COR-L47 (cell line): ENCODE measurements around the gene TMEM223.
"Not testable (repeated sequence)": the region's sequence is repeated elsewhere in the genome, so short reads cannot be mapped to it uniquely, and the experiment has no call there.

Experiments
- DNase-seq: peaks from one replicate; lab custom pipeline; 2025; lab: John Stamatoyannopoulos, UW

Gene TMEM223

DNA sequence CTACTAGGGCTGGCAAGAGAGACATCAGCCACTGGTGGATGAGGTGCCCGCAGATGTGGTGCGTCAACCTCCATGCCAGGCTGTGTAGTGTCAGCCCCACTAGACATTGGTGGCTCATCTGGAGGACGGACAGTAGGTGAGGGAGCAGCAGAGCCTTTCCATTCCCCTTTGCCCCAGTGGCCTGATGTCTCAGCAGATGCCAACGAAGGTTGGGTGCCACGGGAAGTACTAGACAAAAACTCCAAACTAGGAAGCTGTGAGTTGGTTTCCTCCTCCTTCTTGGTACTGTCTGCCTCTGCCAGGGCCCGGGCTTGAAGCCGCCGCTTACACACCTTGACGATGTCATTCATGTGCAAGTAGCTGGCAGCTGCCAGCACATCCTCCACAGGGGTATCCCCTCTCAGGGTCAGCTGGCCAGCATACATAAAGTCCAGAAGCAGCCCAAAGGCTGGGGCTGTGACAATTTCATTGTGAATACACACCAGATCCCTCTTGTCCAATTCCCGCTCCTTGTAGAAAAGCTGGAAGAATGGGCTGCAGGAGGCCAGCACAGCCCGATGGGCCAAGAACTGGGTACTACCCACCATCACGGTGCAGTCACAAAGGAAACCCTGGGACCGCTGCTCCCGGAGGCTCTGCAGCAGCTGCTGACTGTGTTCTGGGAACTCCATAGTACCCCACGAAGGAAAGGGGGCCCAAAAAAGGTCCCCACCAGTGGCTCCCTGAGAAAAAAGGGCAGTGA lies 38.6 kb downstream of the TMEM223 start:
- DNase-seq: no peak

- DNase-seq: no peak
Observed at GRCh38 chr11:62752177-62752785, 39.5 kb downstream of the TMEM223 start.

- DNase-seq: not testable (repeated sequence)
Observed at GRCh38 chr11:62749931-62750330, 41.9 kb downstream of the TMEM223 start.

GRCh38 chr11:62747475-62748160 lies 44.2 kb downstream of the TMEM223 start:
- DNase-seq: no peak
